ENCODE results near the gene DDIT3.

Gene DDIT3

GRCh38 chr12:57534991-57535543, 14.8 kb upstream of the DDIT3 start:
- H3K36me3 ChIP-seq (ENCODE audit: control insufficient read depth in 1 of 2, insufficient read depth in 2 of 2, low read length in 2 of 2), result peaks cover 61 to 83% of the 10 kb centered on the region in 2 donors

DNA sequence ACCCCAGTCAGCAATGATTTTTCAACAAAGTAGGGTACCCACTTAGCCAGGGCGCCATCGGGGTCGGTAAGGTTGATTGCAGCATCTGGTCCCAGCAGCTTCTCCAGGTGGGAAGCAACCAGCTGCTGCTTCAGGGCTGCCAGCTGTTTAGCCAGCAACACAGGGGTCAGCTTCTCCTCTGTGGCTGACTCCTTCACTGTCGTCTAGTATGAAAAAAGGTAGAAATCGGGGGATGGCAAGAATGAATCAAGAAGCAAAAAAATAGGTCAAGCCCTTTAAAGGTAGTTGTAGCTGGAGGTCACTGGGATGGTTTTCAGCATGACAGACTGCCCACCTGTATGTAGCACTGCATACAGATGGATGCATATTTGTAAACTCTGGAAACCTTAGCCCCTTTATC, 13.9 kb upstream of the DDIT3 start:
- no peak overlapping the region for H3K4me3 ChIP-seq (ENCODE audit: low read depth in 1 of 2, low read length in 2 of 2)
- H3K9me3 ChIP-seq (ENCODE audit: control insufficient read depth in 1 of 2, low read length in 2 of 2), result no peaks in the 10 kb centered on the region
- H3K27me3 ChIP-seq (ENCODE audit: control insufficient read depth in 1 of 2, insufficient read depth in 2 of 2, low read length in 2 of 2), result no peaks in the 10 kb centered on the region
- no peak overlapping the region for H3K9ac ChIP-seq (ENCODE audit: low read depth in 1 of 2, low read length in 2 of 2)
- H3K4me1 ChIP-seq (ENCODE audit: control insufficient read depth in 1 of 2, insufficient read depth in 2 of 2, low read length in 2 of 2), result no peaks in the 10 kb centered on the region
- no peak overlapping the region for H3K27ac ChIP-seq (ENCODE audit: low read depth, low read length)
- peaks cover 61 to 84% of the 10 kb centered on the region in 2 donors for H3K36me3 ChIP-seq (ENCODE audit: control insufficient read depth in 1 of 2, insufficient read depth in 2 of 2, low read length in 2 of 2)

More at GRCh38 chr12:57534991-57535543, 14.8 kb upstream of the DDIT3 start:
- H3K4me3 ChIP-seq (ENCODE audit: low read depth in 1 of 2, low read length in 2 of 2), result no peak overlapping the region
- H3K9ac ChIP-seq (ENCODE audit: low read depth in 1 of 2, low read length in 2 of 2), result no peak overlapping the region
- no peaks in the 10 kb centered on the region for H3K27me3 ChIP-seq (ENCODE audit: control insufficient read depth in 1 of 2, insufficient read depth in 2 of 2, low read length in 2 of 2)
- H3K27ac ChIP-seq (ENCODE audit: low read depth, low read length), result no peak overlapping the region
- no peaks in the 10 kb centered on the region for H3K9me3 ChIP-seq (ENCODE audit: control insufficient read depth in 1 of 2, low read length in 2 of 2)
- no peaks in the 10 kb centered on the region for H3K4me1 ChIP-seq (ENCODE audit: control insufficient read depth in 1 of 2, insufficient read depth in 2 of 2, low read length in 2 of 2)

GRCh38 chr12:57533108-57533507, 12.8 kb upstream of the DDIT3 start:
- no peaks in the 10 kb centered on the region for H3K9me3 ChIP-seq (ENCODE audit: control insufficient read depth in 1 of 2, low read length in 2 of 2)
- H3K4me1 ChIP-seq (ENCODE audit: control insufficient read depth in 1 of 2, insufficient read depth in 2 of 2, low read length in 2 of 2), result no peaks in the 10 kb centered on the region
- no peak overlapping the region for H3K9ac ChIP-seq (ENCODE audit: low read depth in 1 of 2, low read length in 2 of 2)
- no peak overlapping the region for H3K4me3 ChIP-seq (ENCODE audit: low read depth in 1 of 2, low read length in 2 of 2)
- H3K27ac ChIP-seq (ENCODE audit: low read depth, low read length), result no peak overlapping the region
- H3K27me3 ChIP-seq (ENCODE audit: control insufficient read depth in 1 of 2, insufficient read depth in 2 of 2, low read length in 2 of 2), result no peaks in the 10 kb centered on the region
- peaks cover 51 to 83% of the 10 kb centered on the region in 2 donors for H3K36me3 ChIP-seq (ENCODE audit: control insufficient read depth in 1 of 2, insufficient read depth in 2 of 2, low read length in 2 of 2)

GRCh38 chr12:57531836-57532235, 11.5 kb upstream of the DDIT3 start:
- no peak overlapping the region for H3K27ac ChIP-seq (ENCODE audit: low read depth, low read length)
- H3K36me3 ChIP-seq (ENCODE audit: control insufficient read depth in 1 of 2, insufficient read depth in 2 of 2, low read length in 2 of 2), result peaks cover 55 to 90% of the 10 kb centered on the region in 2 donors
- no peaks in the 10 kb centered on the region for H3K9me3 ChIP-seq (ENCODE audit: control insufficient read depth in 1 of 2, low read length in 2 of 2)
- H3K27me3 ChIP-seq (ENCODE audit: control insufficient read depth in 1 of 2, insufficient read depth in 2 of 2, low read length in 2 of 2), result no peaks in the 10 kb centered on the region
- H3K4me1 ChIP-seq (ENCODE audit: control insufficient read depth in 1 of 2, insufficient read depth in 2 of 2, low read length in 2 of 2), result no peaks in the 10 kb centered on the region
- no peak overlapping the region for H3K4me3 ChIP-seq (ENCODE audit: low read depth in 1 of 2, low read length in 2 of 2)
- H3K9ac ChIP-seq (ENCODE audit: low read depth in 1 of 2, low read length in 2 of 2), result no peak overlapping the region

GRCh38 chr12:57530396-57531142, 10.3 kb upstream of the DDIT3 start:
- Histone ChIP-seq H3K4me1 (ENCODE audit: control insufficient read depth in 1 of 2, insufficient read depth in 2 of 2, low read length in 2 of 2) (no peaks in the 10 kb centered on the region), H3K9ac (ENCODE audit: low read depth in 1 of 2, low read length in 2 of 2) (no peak overlapping the region), H3K4me3 (ENCODE audit: low read depth in 1 of 2, low read length in 2 of 2) (no peak overlapping the region), H3K27me3 (ENCODE audit: control insufficient read depth in 1 of 2, insufficient read depth in 2 of 2, low read length in 2 of 2) (no peaks in the 10 kb centered on the region), H3K9me3 (ENCODE audit: control insufficient read depth in 1 of 2, low read length in 2 of 2) (no peaks in the 10 kb centered on the region), H3K27ac (ENCODE audit: low read depth, low read length) (no peak overlapping the region), H3K36me3 (ENCODE audit: control insufficient read depth in 1 of 2, insufficient read depth in 2 of 2, low read length in 2 of 2) (peaks cover 52 to 93% of the 10 kb centered on the region in 2 donors)

DNA sequence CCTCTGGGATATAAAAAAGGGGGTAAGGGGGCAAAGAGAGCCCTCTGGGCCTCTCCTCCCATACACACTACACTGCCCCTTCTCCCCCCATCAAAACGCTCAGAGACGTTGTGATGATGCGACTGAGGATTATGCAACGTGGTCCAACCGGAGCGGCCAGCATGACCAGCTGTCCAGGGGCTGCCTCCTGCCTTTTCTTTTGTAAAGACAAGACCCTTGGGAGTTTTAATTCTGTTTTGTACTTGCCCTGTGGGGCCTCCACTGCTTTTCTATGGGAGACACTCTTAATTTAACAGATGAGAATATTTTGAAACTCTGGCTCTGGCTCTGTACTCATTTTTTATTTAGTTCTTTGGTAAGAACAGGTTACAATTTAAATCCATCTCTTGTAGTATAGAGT, 9.5 kb upstream of the DDIT3 start:
- Histone ChIP-seq H3K4me3 (ENCODE audit: low read depth in 1 of 2, low read length in 2 of 2) (no peak overlapping the region), H3K27ac (ENCODE audit: low read depth, low read length) (no peak overlapping the region), H3K4me1 (ENCODE audit: control insufficient read depth in 1 of 2, insufficient read depth in 2 of 2, low read length in 2 of 2) (peaks cover 6% of the 10 kb centered on the region in 2 donors), H3K36me3 (ENCODE audit: control insufficient read depth in 1 of 2, insufficient read depth in 2 of 2, low read length in 2 of 2) (peaks cover 47 to 92% of the 10 kb centered on the region in 2 donors), H3K27me3 (ENCODE audit: control insufficient read depth in 1 of 2, insufficient read depth in 2 of 2, low read length in 2 of 2) (no peaks in the 10 kb centered on the region), H3K9me3 (ENCODE audit: control insufficient read depth in 1 of 2, low read length in 2 of 2) (no peaks in the 10 kb centered on the region), H3K9ac (ENCODE audit: low read depth in 1 of 2, low read length in 2 of 2) (no peak overlapping the region)

DNA sequence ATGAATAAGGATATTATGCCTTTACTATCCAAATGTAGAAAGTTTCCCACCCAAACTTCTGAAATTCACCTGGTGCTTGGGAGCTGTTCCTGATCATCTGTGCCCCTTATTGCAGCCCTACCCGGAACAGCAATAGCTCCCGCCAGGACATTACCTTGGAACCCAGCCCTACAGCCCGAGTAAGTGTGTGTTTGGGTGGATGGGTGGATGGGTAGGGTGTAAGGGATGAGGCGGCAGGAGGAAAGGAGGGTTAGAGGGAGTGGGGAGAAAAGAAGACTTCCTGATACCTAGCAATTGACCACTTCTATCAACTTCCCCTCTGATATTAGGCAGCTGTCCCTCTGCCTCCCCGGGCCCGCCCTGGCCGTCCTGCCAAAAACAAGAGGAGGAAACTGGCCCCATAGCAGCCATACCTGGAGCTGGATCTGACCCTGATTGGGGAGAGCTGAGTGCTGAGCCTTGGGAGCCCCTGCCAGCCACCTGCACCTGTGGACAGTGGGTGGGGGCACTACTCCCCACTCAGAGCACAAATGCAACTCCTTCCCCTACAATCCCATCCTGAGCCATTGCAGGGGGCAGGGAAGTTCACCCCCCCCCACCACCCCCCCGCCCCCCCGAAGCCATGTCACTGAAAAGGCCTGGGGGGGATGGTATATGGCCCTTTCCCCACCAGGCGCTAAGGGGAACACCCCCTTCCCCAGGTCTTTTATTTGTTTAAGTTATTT, 8.7 kb upstream of the DDIT3 start:
- no peaks in the 10 kb centered on the region for H3K27me3 ChIP-seq (ENCODE audit: control insufficient read depth in 1 of 2, insufficient read depth in 2 of 2, low read length in 2 of 2)
- no peak overlapping the region for H3K9ac ChIP-seq (ENCODE audit: low read depth in 1 of 2, low read length in 2 of 2)
- no peak overlapping the region for H3K27ac ChIP-seq (ENCODE audit: low read depth, low read length)
- peaks cover 44 to 83% of the 10 kb centered on the region in 2 donors for H3K36me3 ChIP-seq (ENCODE audit: control insufficient read depth in 1 of 2, insufficient read depth in 2 of 2, low read length in 2 of 2)
- H3K9me3 ChIP-seq (ENCODE audit: control insufficient read depth in 1 of 2, low read length in 2 of 2), result no peaks in the 10 kb centered on the region
- no peak overlapping the region for H3K4me3 ChIP-seq (ENCODE audit: low read depth in 1 of 2, low read length in 2 of 2)
- peaks cover 14 to 15% of the 10 kb centered on the region in 2 donors for H3K4me1 ChIP-seq (ENCODE audit: control insufficient read depth in 1 of 2, insufficient read depth in 2 of 2, low read length in 2 of 2)

GRCh38 chr12:57528176-57528575, 7.9 kb upstream of the DDIT3 start:
- H3K4me1 ChIP-seq (ENCODE audit: control insufficient read depth in 1 of 2, insufficient read depth in 2 of 2, low read length in 2 of 2), result peaks cover 20 to 23% of the 10 kb centered on the region in 2 donors
- H3K9me3 ChIP-seq (ENCODE audit: control insufficient read depth in 1 of 2, low read length in 2 of 2), result no peaks in the 10 kb centered on the region
- H3K9ac ChIP-seq (ENCODE audit: low read depth in 1 of 2, low read length in 2 of 2), result no peak overlapping the region
- H3K36me3 ChIP-seq (ENCODE audit: control insufficient read depth in 1 of 2, insufficient read depth in 2 of 2, low read length in 2 of 2), result peaks cover 39 to 76% of the 10 kb centered on the region in 2 donors
- H3K4me3 ChIP-seq (ENCODE audit: low read depth in 1 of 2, low read length in 2 of 2), result no peak overlapping the region
- no peaks in the 10 kb centered on the region for H3K27me3 ChIP-seq (ENCODE audit: control insufficient read depth in 1 of 2, insufficient read depth in 2 of 2, low read length in 2 of 2)
- H3K27ac ChIP-seq (ENCODE audit: low read depth, low read length), result no peak overlapping the region

- Histone ChIP-seq H3K36me3 (ENCODE audit: control insufficient read depth in 1 of 2, insufficient read depth in 2 of 2, low read length in 2 of 2) (peaks cover 30 to 66% of the 10 kb centered on the region in 2 donors), H3K27ac (ENCODE audit: low read depth, low read length) (no peak overlapping the region), H3K27me3 (ENCODE audit: control insufficient read depth in 1 of 2, insufficient read depth in 2 of 2, low read length in 2 of 2) (no peaks in the 10 kb centered on the region), H3K4me1 (ENCODE audit: control insufficient read depth in 1 of 2, insufficient read depth in 2 of 2, low read length in 2 of 2) (peaks cover 20 to 26% of the 10 kb centered on the region in 2 donors), H3K9me3 (ENCODE audit: control insufficient read depth in 1 of 2, low read length in 2 of 2) (no peaks in the 10 kb centered on the region), H3K9ac (ENCODE audit: low read depth in 1 of 2, low read length in 2 of 2) (no peak overlapping the region), H3K4me3 (ENCODE audit: low read depth in 1 of 2, low read length in 2 of 2) (no peak overlapping the region)
These were observed 6.9 kb upstream of the DDIT3 start for GRCh38 chr12:57527184-57527583.

DNA sequence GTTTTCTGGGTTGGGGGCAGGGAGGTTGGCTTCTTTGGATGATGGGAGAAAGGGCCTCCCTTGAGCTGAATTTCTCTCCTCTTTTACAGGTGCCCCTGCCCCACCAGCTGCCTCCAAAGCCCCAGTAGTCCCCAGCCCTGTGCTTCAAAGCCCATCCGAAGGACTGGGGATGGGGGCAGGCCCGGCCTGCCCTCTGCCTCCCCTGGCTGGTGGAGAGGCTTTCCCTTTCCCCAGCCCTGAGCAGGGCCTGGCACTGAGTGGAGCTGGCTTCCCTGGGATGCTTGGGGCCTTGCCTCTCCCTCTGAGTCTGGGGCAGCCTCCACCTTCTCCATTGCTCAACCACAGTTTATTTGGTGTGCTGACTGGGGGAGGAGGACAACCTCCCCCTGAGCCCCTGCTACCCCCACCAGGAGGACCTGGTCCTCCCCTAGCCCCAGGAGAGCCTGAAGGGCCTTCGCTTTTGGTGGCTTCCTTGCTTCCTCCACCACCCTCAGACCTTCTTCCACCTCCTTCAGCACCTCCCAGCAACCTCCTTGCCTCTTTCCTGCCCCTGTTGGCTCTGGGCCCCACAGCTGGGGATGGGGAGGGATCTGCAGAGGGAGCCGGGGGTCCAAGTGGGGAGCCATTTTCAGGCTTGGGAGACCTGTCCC, 6.3 kb upstream of the DDIT3 start:
- Histone ChIP-seq H3K4me3 (ENCODE audit: low read depth in 1 of 2, low read length in 2 of 2) (no peak overlapping the region), H3K27ac (ENCODE audit: low read depth, low read length) (no peak overlapping the region), H3K9me3 (ENCODE audit: control insufficient read depth in 1 of 2, low read length in 2 of 2) (no peaks in the 10 kb centered on the region), H3K4me1 (ENCODE audit: control insufficient read depth in 1 of 2, insufficient read depth in 2 of 2, low read length in 2 of 2) (peaks cover 26 to 32% of the 10 kb centered on the region in 2 donors), H3K36me3 (ENCODE audit: control insufficient read depth in 1 of 2, insufficient read depth in 2 of 2, low read length in 2 of 2) (peaks cover 25 to 61% of the 10 kb centered on the region in 2 donors), H3K27me3 (ENCODE audit: control insufficient read depth in 1 of 2, insufficient read depth in 2 of 2, low read length in 2 of 2) (no peaks in the 10 kb centered on the region), H3K9ac (ENCODE audit: low read depth in 1 of 2, low read length in 2 of 2) (no peak overlapping the region)

Data from duodenal mucosa (tissue), 2 donors.